Measurements from ENCODE around the gene GALNTL6. TPM values are rescaled to one million over a fixed set of nuclear protein-coding genes. Genes with fewer than 3 reads are reported as not detected.

Gene GALNTL6
- total RNA-seq, 1 experiment from 2014 or later = not detected

DNA sequence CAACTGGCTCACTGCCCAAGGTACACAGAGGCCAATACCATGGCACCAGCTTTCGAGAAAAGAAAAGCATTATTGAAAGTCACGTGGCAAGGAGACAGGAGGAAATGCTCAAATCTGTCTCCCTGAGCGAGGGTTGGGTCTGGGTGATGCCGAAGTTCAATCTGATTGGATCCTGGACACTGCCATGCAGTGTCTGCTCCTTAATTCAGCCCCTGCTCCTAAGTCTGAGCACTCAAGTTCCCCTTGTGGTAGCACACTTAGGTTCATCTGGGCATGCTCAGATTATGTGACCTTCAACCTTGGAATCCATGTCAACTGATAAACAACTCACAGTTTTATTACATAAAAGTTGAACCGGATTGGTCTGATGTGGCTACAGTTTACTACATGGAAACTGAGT is 842.9 kb downstream of the GALNTL6 start:
- Histone ChIP-seq H3K4me1 (ENCODE audit: insufficient read depth, low read length) (peaks cover 2% of the 10 kb centered on the region; the same call in 1 of the 2 replicates), H2BK20ac (ENCODE audit: low read depth, low read length, poor library complexity, severe bottlenecking) (no peak overlapping the region), H3K23me2 (ENCODE audit: insufficient read length, low read depth, low read length, poor library complexity, severe bottlenecking) (no peaks in the 10 kb centered on the region), H2BK12ac (ENCODE audit: insufficient read length, low read depth, low read length) (no peak overlapping the region), H4K8ac (replicated peaks; ENCODE audit: insufficient read length, low read depth, low read length) (no peak overlapping the region), H3K18ac (ENCODE audit: insufficient read length, low read depth, low read length) (no peak overlapping the region), H3K14ac (ENCODE audit: insufficient read depth, low read length) (no peak overlapping the region), H4K20me1 (ENCODE audit: control insufficient read depth, insufficient read depth, insufficient read length) (no peaks in the 10 kb centered on the region), H3K23ac (ENCODE audit: insufficient read length, low read depth, low read length) (no peak overlapping the region), H3K4me2 (ENCODE audit: insufficient read depth, insufficient read length, low read length) (no peak overlapping the region), H4K5ac (ENCODE audit: insufficient read length, low read depth, low read length) (no peak overlapping the region), H2AK5ac (ENCODE audit: insufficient read length, low read length) (no peak overlapping the region), H3T11ph (ENCODE audit: low read length) (no peak overlapping the region), H2AFZ (ENCODE audit: low read length) (no peak overlapping the region), H3K27ac (ENCODE audit: insufficient read length, low read depth, low read length) (no peak overlapping the region), H3K79me2 (ENCODE audit: insufficient read depth, low read length) (no peaks in the 10 kb centered on the region), H2BK15ac (ENCODE audit: low read depth, low read length) (no peak overlapping the region), H3K4ac (ENCODE audit: low read depth, low read length) (no peak overlapping the region), H3K56ac (ENCODE audit: insufficient read length, low read depth, low read length) (no peak overlapping the region), H2BK120ac (ENCODE audit: low read depth, low read length, poor library complexity, severe bottlenecking) (no peak overlapping the region), H2BK5ac (ENCODE audit: insufficient read length, low read length) (no peak overlapping the region), H3K9ac (ENCODE audit: extremely low read depth, insufficient read length, low read length) (no peak overlapping the region), H4K91ac (ENCODE audit: insufficient read length, low read depth, low read length) (no peak overlapping the region), H3K27me3 (ENCODE audit: insufficient read depth, low read length) (no peaks in the 10 kb centered on the region), H3K9me3 (ENCODE audit: control insufficient read depth, low read depth, low read length) (no peaks in the 10 kb centered on the region), H3K79me1 (ENCODE audit: insufficient read depth, low read depth, low read length, poor library complexity, severe bottlenecking) (no peaks in the 10 kb centered on the region)
- Mint-ChIP-seq H3K4me3 (no peak overlapping the region), H3K27ac (no peak overlapping the region), H3K27me3 (ENCODE audit: low read depth) (no peaks in the 10 kb centered on the region), H3K36me3 (ENCODE audit: insufficient read depth in 1 of 3, low read depth in 3 of 3) (0 out of 7 replicates have a peak, but pooled peaks cover 0 to 2% (median 0%) of the 10 kb centered on the region in 3 experiments), H3K9me3 (no peaks in the 10 kb centered on the region), H3K4me1 (peaks cover 15% of the 10 kb centered on the region in 2 experiments)
- WGBS (ENCODE audit: extremely low coverage, insufficient read length, low lambda C conversion rate) = no CpG with 5 or more reads among the region's 5 CpGs
- TF ChIP-seq, protein P1, sequence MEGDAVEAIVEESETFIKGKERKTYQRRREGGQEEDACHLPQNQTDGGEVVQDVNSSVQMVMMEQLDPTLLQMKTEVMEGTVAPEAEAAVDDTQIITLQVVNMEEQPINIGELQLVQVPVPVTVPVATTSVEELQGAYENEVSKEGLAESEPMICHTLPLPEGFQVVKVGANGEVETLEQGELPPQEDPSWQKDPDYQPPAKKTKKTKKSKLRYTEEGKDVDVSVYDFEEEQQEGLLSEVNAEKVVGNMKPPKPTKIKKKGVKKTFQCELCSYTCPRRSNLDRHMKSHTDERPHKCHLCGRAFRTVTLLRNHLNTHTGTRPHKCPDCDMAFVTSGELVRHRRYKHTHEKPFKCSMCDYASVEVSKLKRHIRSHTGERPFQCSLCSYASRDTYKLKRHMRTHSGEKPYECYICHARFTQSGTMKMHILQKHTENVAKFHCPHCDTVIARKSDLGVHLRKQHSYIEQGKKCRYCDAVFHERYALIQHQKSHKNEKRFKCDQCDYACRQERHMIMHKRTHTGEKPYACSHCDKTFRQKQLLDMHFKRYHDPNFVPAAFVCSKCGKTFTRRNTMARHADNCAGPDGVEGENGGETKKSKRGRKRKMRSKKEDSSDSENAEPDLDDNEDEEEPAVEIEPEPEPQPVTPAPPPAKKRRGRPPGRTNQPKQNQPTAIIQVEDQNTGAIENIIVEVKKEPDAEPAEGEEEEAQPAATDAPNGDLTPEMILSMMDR (conservative IDR thresholded peaks at IDR 0.05) = no peak
- DNase-seq = no peak
